GM12878 (cell line): ENCODE data around the gene EDNRA. TPM values are rescaled to one million over a fixed set of nuclear protein-coding genes. Genes with fewer than 3 reads are reported as not detected.

ENCODE experiments used
- ATAC-seq: fragments of 200-7000 bp; cut with Tn5 transposase; 3 replicates; pipeline ENCODE4 v1.9.1; 2020; ENCODE audit warnings: mild to moderate bottlenecking, moderate library complexity
- BruUV-seq: library from RNA; stranded (reverse); fragments of 400-500 nt; replicated peaks from 2 replicates; lab custom pipeline; 2021; lab: Mats Ljungman, UMichigan
- CTCF ChIA-PET: fragments of 300-600 bp; sonication (Branson Sonifier 250); formaldehyde crosslinking; extraction: SDS; loops from one replicate; lab custom pipeline; 2021; ENCODE audit warnings: inconsistent platforms; lab: Yijun Ruan, JAX
- POLR2A ChIA-PET: fragments of 350-600 bp; formaldehyde crosslinking; extraction: SDS; loops from one replicate; lab custom pipeline; 2021; ENCODE audit warnings: inconsistent platforms; lab: Charles Lee
- RAD21 ChIA-PET: fragments of 300-600 bp; sonication (Branson Sonifier 250); formaldehyde crosslinking; loops from one replicate; lab custom pipeline; 2023; ENCODE audit warnings: antibody characterized with exemption; ENCODE audit not compliant: unreplicated experiment; lab: Charles Lee
- SMC1A ChIA-PET: fragments of 300-600 bp; sonication (Branson Sonifier 250); formaldehyde crosslinking; loops from one replicate; lab custom pipeline; 2023; ENCODE audit not compliant: unreplicated experiment, uncharacterized antibody; lab: Charles Lee
- DNase-seq: peaks from one replicate; pipeline ENCODE4 v3.0.0-alpha.2; 2011; ENCODE audit warnings: low read depth, low spot score
- FAIRE-seq: peaks from 3 replicates; lab custom pipeline; 2011; peaks lifted over from hg19 to GRCh38; lab: Jason Lieb, UNC
- H2AFZ ChIP-seq: 2 replicates; pipeline ENCODE4 v1.6.0; 2011; ENCODE audit warnings: low read depth, low read length, control low read depth; ENCODE audit not compliant: control insufficient read depth
- H3K27ac ChIP-seq: 2 replicates; pipeline ENCODE4 v1.5.1; 2011; ENCODE audit warnings: control low read depth; ENCODE audit not compliant: control insufficient read depth, insufficient read depth
- H3K27me3 ChIP-seq, 2 experiments: replicated peaks in 1 of 2; 2 replicates each; pipeline versions ENCODE4 v1.6.0 to v1.6.1; 2011; ENCODE audit warnings: low read length in 1 of 2; ENCODE audit not compliant: control insufficient read depth in 2 of 2, insufficient read depth in 2 of 2
- H3K36me3 ChIP-seq, 2 experiments: 2 replicates each; pipeline ENCODE4 v1.5.1; 2011; ENCODE audit warnings: low read length in 1 of 2; ENCODE audit not compliant: control insufficient read depth in 2 of 2, insufficient read depth in 2 of 2
- H3K4me1 ChIP-seq: 2 replicates; pipeline ENCODE4 v1.6.1; 2011; ENCODE audit warnings: mild to moderate bottlenecking, low read length, moderate library complexity, mixed read lengths; ENCODE audit not compliant: control insufficient read depth, insufficient read depth
- H3K4me2 ChIP-seq: 2 replicates; pipeline ENCODE4 v1.6.0; 2011; ENCODE audit warnings: control low read depth; ENCODE audit not compliant: control insufficient read depth, insufficient read depth
- H3K4me3 ChIP-seq: fragments of 200-600 bp; sonication (generic); 2 replicates; pipeline ENCODE4 v1.5.1; 2016
- H3K79me2 ChIP-seq: 2 replicates; pipeline ENCODE4 v1.6.0; 2011; ENCODE audit warnings: low read length; ENCODE audit not compliant: control insufficient read depth, insufficient read depth
- H3K9ac ChIP-seq: 2 replicates; pipeline ENCODE4 v1.8.0; 2011; ENCODE audit warnings: low read length, control low read depth, mixed read lengths; ENCODE audit not compliant: control insufficient read depth, insufficient read depth
- H3K9me3 ChIP-seq: replicated peaks from 3 replicates; pipeline ENCODE4 v1.5.1; 2011; ENCODE audit warnings: mild to moderate bottlenecking, low read length; ENCODE audit not compliant: control insufficient read depth, insufficient read depth
- H4K20me1 ChIP-seq: 2 replicates; pipeline ENCODE4 v1.6.0; 2011; ENCODE audit not compliant: control insufficient read depth, insufficient read depth
- ASH2L ChIP-seq: fragments of 300-600, 200-600 bp; sonication (generic); IDR thresholded peaks from 2 replicates; pipeline ENCODE4 v1.6.1; 2017; ENCODE audit warnings: low read depth, mild to moderate bottlenecking, borderline replicate concordance
- ATF2 ChIP-seq: IDR thresholded peaks from 2 replicates; pipeline ENCODE4 v1.6.1; 2012; ENCODE audit warnings: low read length, inconsistent platforms
- BACH1 ChIP-seq: fragments of 450-650 bp; IDR thresholded peaks from 2 replicates; pipeline ENCODE4 v1.6.1; 2017; ENCODE audit warnings: mild to moderate bottlenecking, borderline replicate concordance
- EP300 ChIP-seq, 2 experiments: fragments of 150-350 bp in 1 of 2; IDR thresholded peaks; 2 replicates each; pipeline ENCODE4 v1.6.1; 2011 to 2012; ENCODE audit warnings: low read depth in 2 of 2, low read length in 2 of 2, borderline replicate concordance in 1 of 2, improper control_type of control experiment in 1 of 2, inconsistent platforms in 1 of 2; ENCODE audit not compliant: control insufficient read depth in 1 of 2
- ETV6 ChIP-seq, 2 experiments: fragments of 450-650 bp in 1 of 2; IDR thresholded peaks in 1 of 2; conservative IDR thresholded peaks in 1 of 2; 2 replicates each; pipeline ENCODE4 v1.6.1; 2014; ENCODE audit warnings: antibody characterized with exemption in 1 of 2, borderline replicate concordance in 1 of 2, low read depth in 1 of 2, mild to moderate bottlenecking in 1 of 2, moderate library complexity in 1 of 2
- FOXK2 ChIP-seq: fragments of 450-650 bp; IDR thresholded peaks from 2 replicates; pipeline ENCODE4 v1.6.1; 2017; ENCODE audit warnings: mild to moderate bottlenecking, moderate library complexity
- GABPA ChIP-seq: IDR thresholded peaks from 2 replicates; pipeline ENCODE4 v1.6.1; 2014; ENCODE audit warnings: antibody characterized with exemption, low read depth, mild to moderate bottlenecking, inconsistent platforms
- GATAD2B ChIP-seq: fragments of 450-650 bp; conservative IDR thresholded peaks from 2 replicates; pipeline ENCODE4 v1.6.1; 2017; ENCODE audit warnings: low read depth, mild to moderate bottlenecking, moderate library complexity
- MAX ChIP-seq: IDR thresholded peaks from 2 replicates; pipeline ENCODE4 v1.6.1; 2012; ENCODE audit warnings: low read depth, low read length, improper control_type of control experiment
- MTA2 ChIP-seq: fragments of 450-650 bp; IDR thresholded peaks from 2 replicates; pipeline ENCODE4 v1.6.1; 2016; ENCODE audit warnings: low read depth, mild to moderate bottlenecking, moderate library complexity
- NFYB ChIP-seq: IDR thresholded peaks from 2 replicates; pipeline ENCODE4 v1.6.1; 2011; ENCODE audit warnings: low read depth, mild to moderate bottlenecking, low read length, improper control_type of control experiment, moderate library complexity; ENCODE audit not compliant: insufficient read depth
- POLR2A ChIP-seq: IDR thresholded peaks from 2 replicates; pipeline ENCODE4 v1.6.1; 2011; ENCODE audit warnings: low read depth, mild to moderate bottlenecking, low read length
- POLR2AphosphoS5 ChIP-seq: IDR thresholded peaks from 2 replicates; pipeline ENCODE4 v1.6.1; 2011; ENCODE audit warnings: mild to moderate bottlenecking, low read length, inconsistent platforms
- POU2F2 ChIP-seq: IDR thresholded peaks from 3 replicates; pipeline ENCODE4 v1.6.1; 2011; ENCODE audit warnings: low read depth, mild to moderate bottlenecking, low read length, borderline replicate concordance
- RAD51 ChIP-seq: fragments of 450-650 bp; IDR thresholded peaks from 2 replicates; pipeline ENCODE4 v1.6.1; 2016; ENCODE audit warnings: moderate library complexity, mild to moderate bottlenecking, inconsistent platforms
- STAT3 ChIP-seq: IDR thresholded peaks from 2 replicates; pipeline ENCODE4 v1.6.1; 2011; ENCODE audit warnings: low read depth, low read length, improper control_type of control experiment
- TCF7 ChIP-seq: IDR thresholded peaks from 2 replicates; pipeline ENCODE4 v1.6.1; 2014; ENCODE audit warnings: antibody characterized with exemption, borderline replicate concordance
- ZBTB4 ChIP-seq: fragments of 450-650 bp; formaldehyde crosslinking; IDR thresholded peaks from 2 replicates; pipeline ENCODE4 v1.4.0; 2022; ENCODE audit warnings: mild to moderate bottlenecking, moderate library complexity
- ZNF217 ChIP-seq: fragments of 450-650 bp; IDR thresholded peaks from 2 replicates; pipeline ENCODE4 v1.6.1; 2017; ENCODE audit warnings: antibody characterized with exemption, mild to moderate bottlenecking
- WGBS: methylation state at CpG from one replicate; pipeline ENCODE4 v1.1.6; 2016; ENCODE audit warnings: low lambda C conversion rate; ENCODE audit not compliant: insufficient replicate concordance, insufficient coverage; ENCODE audit errors: missing lambda C conversion rate; 5-methylcytosine and 5-hydroxymethylcytosine counted together
- in situ Hi-C: fragments of 300-500 bp; cut with MboI; formaldehyde crosslinking; loops from 9 replicates; pipeline ENCODE4 v1.14.3; 2018; ENCODE audit warnings: mixed read lengths
- intact Hi-C: fragments of 100-400 bp; cut with micrococcal nuclease; formaldehyde crosslinking; loops from one replicate; pipeline ENCODE4 v1.14.2; 2022; ENCODE audit not compliant: unreplicated experiment
- polyA plus RNA-seq, 11 experiments: library from polyadenylated mRNA; depleted of rRNA in 4 of 11; unstranded in 6 of 11; stranded (reverse) in 5 of 11; fragments of >200 nt; fragmentation: Nextera tagmentation in 4 of 11; fragmentation: Illumina TruSeq in 1 of 11; extraction: Ambion mirVana in 4 of 11; extraction: Trizol in 1 of 11; gene quantifications; 1 replicate in 1 of 11; 2 replicates in 10 of 11; pipeline versions ENCODE4 v1.2.1 to v1.2.3, GENCODE V29; 2011 to 2016; ENCODE audit warnings: inconsistent platforms in 2 of 11, missing spikeins in 2 of 11, low read depth in 1 of 11
- total RNA-seq, 4 experiments: library from RNA; depleted of rRNA in 3 of 4; stranded (reverse); fragments of >200 nt in 3 of 4; fragmentation: Illumina TruSeq in 1 of 4; extraction: Trizol in 1 of 4; gene quantifications; 2 replicates each; pipeline versions ENCODE4 v1.2.1 to v1.2.3, GENCODE V29; 2013 to 2021

EDNRA gene
- total and polyA plus RNA-seq, 10 of the 15 experiments (the other 5 are each of a cell fraction or from before 2014, with no cell fraction given) = 0.01 to 0.32 (median 0.13) TPM

- TF ChIP-seq GATAD2B (no peak), ASH2L (no peak), RAD51 (no peak)
Observed at GRCh38 chr4:147493307-147493706, 12.4 kb downstream of the EDNRA start (continued).

GRCh38 chr4:147494301-147494700, 13.4 kb downstream of the EDNRA start:
- intact Hi-C loops = no loop called here
- FAIRE-seq (no peak), DNase-seq (no peak), ATAC-seq (no peak)
- RAD21 ChIA-PET = no interaction called here
- H2AFZ ChIP-seq = no peak overlapping the region
- H3K36me3 ChIP-seq = no peaks in the 10 kb centered on the region
- H3K4me3 ChIP-seq = no peak overlapping the region
- no TSS peak for BruUV-seq
- no peaks in the 10 kb centered on the region for H4K20me1 ChIP-seq
- no peak overlapping the region for H3K4me2 ChIP-seq
- H3K27me3 ChIP-seq = no peaks in the 10 kb centered on the region; a peak in 1 of 4 replicates
- no peaks in the 10 kb centered on the region for H3K4me1 ChIP-seq
- H3K27ac ChIP-seq = no peak overlapping the region
- H3K79me2 ChIP-seq = no peaks in the 10 kb centered on the region
- SMC1A ChIA-PET = no interaction called here
- CTCF ChIA-PET = no interaction called here
- no peak overlapping the region for H3K9ac ChIP-seq
- POLR2A ChIA-PET = no interaction called here
- in situ Hi-C loops = no loop called here
- H3K9me3 ChIP-seq = no peaks in the 10 kb centered on the region
- WGBS = 0% methylated on average over 2 of the region's 2 CpGs
- TF ChIP-seq POU2F2 (no peak), ATF2 (no peak), EP300 (IDR thresholded peaks at IDR 0.05; ENCODE audit: borderline replicate concordance in 1 of 2, control insufficient read depth in 1 of 2, low read depth in 2 of 2, low read length in 2 of 2) (no peak), ETV6 (conservative IDR thresholded peaks at IDR 0.05 in 1 of 2, IDR thresholded peaks at IDR 0.05 in 1 of 2; ENCODE audit: borderline replicate concordance in 1 of 2, low read depth in 1 of 2) (no peak), ZNF217 (no peak), NFYB (no peak), POLR2AphosphoS5 (no peak), MTA2 (no peak), MAX (no peak), GABPA (no peak), FOXK2 (no peak), POLR2A (no peak), ZBTB4 (CRISPR knock-in tag) (no peak), BACH1 (no peak), TCF7 (no peak), STAT3 (no peak)
